Endothelial cell (in vitro differentiated cells): ENCODE data around the gene TECPR1. TPM values are rescaled to one million over a fixed set of nuclear protein-coding genes. Genes with fewer than 3 reads are reported as not detected.

Experiments
- DNase-seq: peaks from one replicate; pipeline ENCODE4 v3.0.0; 2021; ENCODE audit warnings: low spot score
- H3K27ac Mint-ChIP-seq: one replicate; pipeline ENCODE4 v1.8.0; 2021; ENCODE audit warnings: mixed read lengths, inconsistent platforms; ENCODE audit not compliant: unreplicated experiment
- H3K27me3 Mint-ChIP-seq: one replicate; pipeline ENCODE4 v1.8.0; 2021; ENCODE audit warnings: mild to moderate bottlenecking, moderate library complexity, mixed read lengths, inconsistent platforms; ENCODE audit not compliant: unreplicated experiment
- H3K36me3 Mint-ChIP-seq: one replicate; pipeline ENCODE4 v1.8.0; 2021; ENCODE audit warnings: mild to moderate bottlenecking, low read depth, mixed read lengths, inconsistent platforms; ENCODE audit not compliant: unreplicated experiment
- H3K4me1 Mint-ChIP-seq: one replicate; pipeline ENCODE4 v1.8.0; 2021; ENCODE audit warnings: mild to moderate bottlenecking, mixed read lengths, inconsistent platforms; ENCODE audit not compliant: unreplicated experiment
- H3K4me3 Mint-ChIP-seq: one replicate; pipeline ENCODE4 v1.8.0; 2021; ENCODE audit warnings: mild to moderate bottlenecking, mixed read lengths, inconsistent platforms; ENCODE audit not compliant: unreplicated experiment
- H3K9me3 Mint-ChIP-seq: one replicate; pipeline ENCODE4 v1.8.0; 2021; ENCODE audit warnings: mixed read lengths, inconsistent platforms; ENCODE audit not compliant: unreplicated experiment
- long read RNA-seq: library from polyadenylated mRNA; unstranded; transcript quantifications from one replicate; pipeline ENCODE4 v2.0.0, GENCODE V29; 2020; ENCODE audit not compliant: unreplicated experiment
- total RNA-seq: library from RNA; stranded (reverse); fragmentation: NEBNext Ultra II Directional; extraction: Animal tissue kit (Norgen Biotek cat#: 25700); gene quantifications from one replicate; pipeline ENCODE4 v1.2.1, GENCODE V29; 2021; ENCODE audit not compliant: unreplicated experiment
- TF ChIP-seq, protein P1 (sequence below): fragments of 200-600 bp; sonication (generic); IDR thresholded peaks from one replicate; pipeline ENCODE4 v1.5.0; 2021; ENCODE audit warnings: antibody characterized with exemption; ENCODE audit not compliant: unreplicated experiment

TECPR1 gene, protein sequence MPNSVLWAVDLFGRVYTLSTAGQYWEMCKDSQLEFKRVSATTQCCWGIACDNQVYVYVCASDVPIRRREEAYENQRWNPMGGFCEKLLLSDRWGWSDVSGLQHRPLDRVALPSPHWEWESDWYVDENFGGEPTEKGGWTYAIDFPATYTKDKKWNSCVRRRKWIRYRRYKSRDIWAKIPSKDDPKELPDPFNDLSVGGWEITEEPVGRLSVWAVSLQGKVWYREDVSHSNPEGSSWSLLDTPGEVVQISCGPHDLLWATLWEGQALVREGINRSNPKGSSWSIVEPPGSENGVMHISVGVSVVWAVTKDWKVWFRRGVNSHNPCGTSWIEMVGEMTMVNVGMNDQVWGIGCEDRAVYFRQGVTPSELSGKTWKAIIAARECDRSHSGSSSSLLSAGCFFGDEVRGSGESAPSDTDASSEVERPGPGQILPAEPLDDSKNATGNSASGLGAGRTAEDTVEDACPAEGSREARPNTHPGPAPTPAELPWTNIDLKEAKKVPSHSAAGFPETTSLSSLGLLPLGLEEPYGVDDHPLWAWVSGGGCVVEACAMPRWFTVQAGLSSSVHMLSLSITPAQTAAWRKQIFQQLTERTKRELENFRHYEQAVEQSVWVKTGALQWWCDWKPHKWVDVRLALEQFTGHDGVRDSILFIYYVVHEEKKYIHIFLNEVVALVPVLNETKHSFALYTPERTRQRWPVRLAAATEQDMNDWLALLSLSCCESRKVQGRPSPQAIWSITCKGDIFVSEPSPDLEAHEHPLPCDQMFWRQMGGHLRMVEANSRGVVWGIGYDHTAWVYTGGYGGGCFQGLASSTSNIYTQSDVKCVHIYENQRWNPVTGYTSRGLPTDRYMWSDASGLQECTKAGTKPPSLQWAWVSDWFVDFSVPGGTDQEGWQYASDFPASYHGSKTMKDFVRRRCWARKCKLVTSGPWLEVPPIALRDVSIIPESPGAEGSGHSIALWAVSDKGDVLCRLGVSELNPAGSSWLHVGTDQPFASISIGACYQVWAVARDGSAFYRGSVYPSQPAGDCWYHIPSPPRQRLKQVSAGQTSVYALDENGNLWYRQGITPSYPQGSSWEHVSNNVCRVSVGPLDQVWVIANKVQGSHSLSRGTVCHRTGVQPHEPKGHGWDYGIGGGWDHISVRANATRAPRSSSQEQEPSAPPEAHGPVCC
- 129 TPM for total RNA-seq
- long read RNA-seq, full-length matches to known transcripts: 3 of 20 reads
- long read RNA-seq, partial matches to known transcripts: 2 of 20 reads
- long read RNA-seq, other reads (novel, unspliced or antisense): 15 of 20 reads

DNA sequence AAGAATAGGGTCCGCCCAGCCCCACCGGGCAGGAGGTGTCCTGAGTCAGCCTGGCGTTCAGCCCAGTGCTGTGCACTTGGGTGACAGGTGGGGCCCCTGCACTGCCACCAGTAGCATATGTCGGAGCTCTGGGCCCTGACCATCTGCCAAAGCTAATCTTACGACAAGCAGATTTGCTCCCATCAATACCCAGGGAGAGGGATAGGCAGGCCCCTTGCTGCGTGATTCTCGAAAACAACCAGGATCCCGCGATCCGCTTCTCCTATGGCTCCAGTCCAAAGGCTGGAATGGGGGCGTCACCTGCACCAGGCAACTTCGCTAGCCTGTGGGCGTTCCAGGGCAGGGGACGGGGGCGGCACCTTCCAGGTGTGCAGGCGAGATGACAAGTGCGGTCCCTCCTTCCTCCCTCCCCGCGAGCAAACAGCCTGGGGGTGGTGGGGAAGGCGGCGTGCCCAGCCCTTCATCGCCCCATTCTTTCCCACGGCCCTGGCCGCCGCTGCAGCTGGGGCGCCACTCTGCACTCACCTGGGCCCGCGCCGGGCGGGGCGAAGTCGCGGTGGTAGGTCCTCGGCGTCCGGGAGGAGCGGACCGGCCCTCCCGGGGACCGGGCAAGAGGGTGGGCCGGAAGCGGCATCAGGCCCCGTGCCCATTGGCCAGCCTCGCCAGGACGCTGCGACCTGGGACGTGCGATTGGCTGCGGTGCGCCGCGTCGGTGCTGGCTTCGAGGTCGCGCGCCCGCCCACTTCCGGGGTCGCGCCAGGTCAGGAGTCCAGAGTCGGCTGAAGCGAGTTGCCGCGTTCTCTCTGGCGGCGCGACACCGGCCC, at the start of gene TECPR1:
Gene TECPR1, minus strand, starts transcription at position 632 of the 824 bp plus-strand sequence. CDS start 6,086 bp downstream, outside the sequence.
- Mint-ChIP-seq H3K4me3 (peak within 1 kb of the TSS; percentile 94), H3K9me3 (no peaks in the 10 kb centered on the region), H3K4me1 (peaks cover 38% of the 10 kb centered on the region), H3K27ac (peak within 1 kb of the TSS; percentile 97), H3K27me3 (peaks cover 10% of the 10 kb centered on the region), H3K36me3 (peaks cover 18% of the 10 kb centered on the region)
- TF ChIP-seq, protein P1, sequence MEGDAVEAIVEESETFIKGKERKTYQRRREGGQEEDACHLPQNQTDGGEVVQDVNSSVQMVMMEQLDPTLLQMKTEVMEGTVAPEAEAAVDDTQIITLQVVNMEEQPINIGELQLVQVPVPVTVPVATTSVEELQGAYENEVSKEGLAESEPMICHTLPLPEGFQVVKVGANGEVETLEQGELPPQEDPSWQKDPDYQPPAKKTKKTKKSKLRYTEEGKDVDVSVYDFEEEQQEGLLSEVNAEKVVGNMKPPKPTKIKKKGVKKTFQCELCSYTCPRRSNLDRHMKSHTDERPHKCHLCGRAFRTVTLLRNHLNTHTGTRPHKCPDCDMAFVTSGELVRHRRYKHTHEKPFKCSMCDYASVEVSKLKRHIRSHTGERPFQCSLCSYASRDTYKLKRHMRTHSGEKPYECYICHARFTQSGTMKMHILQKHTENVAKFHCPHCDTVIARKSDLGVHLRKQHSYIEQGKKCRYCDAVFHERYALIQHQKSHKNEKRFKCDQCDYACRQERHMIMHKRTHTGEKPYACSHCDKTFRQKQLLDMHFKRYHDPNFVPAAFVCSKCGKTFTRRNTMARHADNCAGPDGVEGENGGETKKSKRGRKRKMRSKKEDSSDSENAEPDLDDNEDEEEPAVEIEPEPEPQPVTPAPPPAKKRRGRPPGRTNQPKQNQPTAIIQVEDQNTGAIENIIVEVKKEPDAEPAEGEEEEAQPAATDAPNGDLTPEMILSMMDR: no peak
- peak; percentile 86 for DNase-seq

DNA sequence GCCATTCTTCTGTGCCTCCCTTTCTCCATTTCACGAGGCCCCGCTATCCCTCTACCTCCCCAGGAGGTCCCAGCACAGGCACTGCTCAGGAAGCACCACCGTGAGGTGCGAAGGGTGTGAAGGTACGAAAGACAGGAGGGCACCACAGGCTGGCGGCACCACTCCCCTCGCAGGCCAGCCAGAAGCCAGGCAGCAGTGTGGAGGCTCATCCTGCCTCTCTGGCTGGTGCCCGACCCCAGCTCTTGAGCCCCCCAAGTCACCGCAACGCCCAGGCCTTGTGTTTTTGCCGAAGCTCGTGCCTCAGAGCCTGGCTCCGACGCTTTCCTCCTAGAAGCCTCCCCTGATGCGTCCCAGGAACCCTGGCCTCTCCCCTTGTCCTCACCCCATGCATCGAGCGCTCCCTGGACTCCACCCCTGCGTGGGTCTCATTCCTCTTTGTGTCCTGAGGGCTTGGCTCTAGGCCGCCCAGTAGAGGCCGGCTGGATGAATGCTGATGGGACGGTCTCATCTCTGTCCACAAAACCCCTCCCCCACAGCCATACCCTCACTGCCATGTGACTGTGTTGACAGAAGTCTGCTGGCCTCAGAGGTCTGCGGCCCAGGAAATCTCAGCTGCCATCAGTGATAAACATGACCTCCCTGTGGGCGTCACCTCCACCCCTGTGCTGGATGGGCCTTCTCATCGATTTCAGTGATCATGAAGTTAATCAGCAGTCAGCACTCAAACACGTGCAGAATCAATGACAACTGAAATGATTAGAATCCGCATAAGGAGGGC, 48.8 kb upstream of the TECPR1 start:
- peaks cover 1% of the 10 kb centered on the region for H3K27me3 Mint-ChIP-seq
- no peaks in the 10 kb centered on the region for H3K9me3 Mint-ChIP-seq
- peaks cover 23% of the 10 kb centered on the region for H3K36me3 Mint-ChIP-seq
- TF ChIP-seq, protein P1: no peak
- H3K27ac Mint-ChIP-seq: no peak overlapping the region
- no peak for DNase-seq
- H3K4me3 Mint-ChIP-seq: peak overlapping the region; percentile 42
- H3K4me1 Mint-ChIP-seq: no peaks in the 10 kb centered on the region

DNA sequence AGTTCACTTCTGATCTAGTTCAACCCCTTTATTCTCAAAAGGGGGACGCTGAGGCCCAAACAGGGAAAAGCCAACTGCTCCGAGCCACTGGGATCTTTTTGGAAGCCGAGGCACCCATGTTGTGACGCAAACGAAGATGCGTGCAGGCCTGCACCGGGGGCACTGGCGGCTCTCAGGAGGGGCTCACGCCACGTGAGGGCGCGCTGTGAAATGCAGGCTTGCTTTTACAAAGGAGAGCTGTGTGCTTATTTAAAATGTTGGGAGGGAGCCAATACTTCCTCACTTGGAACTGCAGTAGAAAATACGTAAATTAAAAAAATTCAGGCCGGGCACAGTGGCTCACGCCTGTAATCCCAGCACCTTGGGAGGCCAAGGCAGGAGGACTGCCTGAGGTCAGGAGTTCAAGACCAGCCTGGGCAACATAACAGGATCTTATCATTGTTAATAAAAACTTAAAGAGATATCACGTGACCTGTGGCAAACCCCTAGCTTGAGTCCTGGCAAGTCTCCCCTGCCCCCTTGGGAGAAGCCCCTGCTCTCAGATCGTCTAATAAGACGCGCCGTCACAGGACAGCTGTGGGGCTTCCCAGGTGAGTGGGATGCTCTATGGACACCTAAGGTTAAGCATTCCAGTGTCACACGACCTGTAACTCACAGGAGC, 45.7 kb upstream of the TECPR1 start:
- Mint-ChIP-seq H3K36me3 (peaks cover 16% of the 10 kb centered on the region), H3K4me3 (no peak overlapping the region), H3K27ac (no peak overlapping the region), H3K27me3 (peaks cover 1% of the 10 kb centered on the region), H3K4me1 (peaks cover 15% of the 10 kb centered on the region), H3K9me3 (no peaks in the 10 kb centered on the region)
- TF ChIP-seq, protein P1: no peak
- no peak for DNase-seq
